B cell (primary cell): Measurements from ENCODE around the gene BCOR. TPM values are rescaled to one million over a fixed set of nuclear protein-coding genes. Genes with fewer than 3 reads are reported as not detected.

Experiments
- ATAC-seq: fragments of 200-7000 bp; cut with Tn5 transposase; one replicate; pipeline ENCODE4 v1.10.0; 2021; ENCODE audit warnings: low read depth, mild to moderate bottlenecking, moderate number of reproducible peaks, moderate library complexity
- CTCF ChIA-PET: fragments of 350-600 bp; sonication (Branson Sonifier 250); formaldehyde crosslinking; loops from one replicate; lab custom pipeline; 2021; ENCODE audit warnings: antibody characterized with exemption, inconsistent platforms; lab: Charles Lee
- POLR2A ChIA-PET: fragments of 350-600 bp; sonication (Branson Sonifier 250); formaldehyde crosslinking; loops from one replicate; lab custom pipeline; 2021; ENCODE audit warnings: antibody characterized with exemption; lab: Charles Lee
- DNase-seq: peaks from one replicate; pipeline ENCODE4 v3.0.0; 2013
- H2AFZ ChIP-seq: 2 replicates; pipeline ENCODE4 v1.6.1; 2012; ENCODE audit warnings: mild to moderate bottlenecking, low read depth, low read length; ENCODE audit not compliant: insufficient read depth, poor library complexity, severe bottlenecking
- H3K27ac ChIP-seq, 2 donors: 1 replicate in 1 of 2; 2 replicates in 1 of 2; pipeline ENCODE4 v1.5.1; 2012 to 2013; ENCODE audit warnings: low read length in 2 of 2, mild to moderate bottlenecking in 2 of 2, moderate library complexity in 1 of 2
- H3K27me3 ChIP-seq, 4 experiments: fragments of 200-600 bp in 1 of 4; sonication (generic) in 1 of 4; replicated peaks in 1 of 4; 1 replicate in 2 of 4; 2 replicates in 2 of 4; pipeline versions ENCODE4 v1.6.1 to v1.7.0; 2013 to 2016; ENCODE audit warnings: low read length in 3 of 4, mild to moderate bottlenecking in 2 of 4, mixed read lengths in 1 of 4, moderate library complexity in 1 of 4; ENCODE audit not compliant: insufficient read depth in 4 of 4, control insufficient read depth in 3 of 4; ENCODE audit errors: control extremely low read depth in 1 of 4
- H3K36me3 ChIP-seq, 2 experiments: replicated peaks in 1 of 2; 1 replicate in 1 of 2; 2 replicates in 1 of 2; pipeline versions ENCODE4 v1.6.1 to v1.7.1; 2013; ENCODE audit warnings: low read length in 1 of 2; ENCODE audit not compliant: insufficient read depth in 2 of 2, control insufficient read depth in 1 of 2; ENCODE audit errors: control extremely low read depth in 1 of 2, extremely low read depth in 1 of 2
- H3K4me1 ChIP-seq, 2 donors: fragments of 200-600 bp in 1 of 2; sonication (generic) in 1 of 2; 1 replicate in 1 of 2; 2 replicates in 1 of 2; pipeline versions ENCODE4 v1.5.1 to v1.6.1; 2013 to 2017; ENCODE audit warnings: low read length in 2 of 2; ENCODE audit not compliant: control insufficient read depth in 2 of 2, insufficient read depth in 2 of 2
- H3K4me2 ChIP-seq: replicated peaks from 2 replicates; pipeline ENCODE3; 2012; ENCODE audit warnings: mild to moderate bottlenecking, low read depth, low read length; ENCODE audit not compliant: poor library complexity, severe bottlenecking
- H3K4me3 ChIP-seq, 5 experiments: fragments of 200-600 bp in 1 of 5; sonication (generic) in 1 of 5; 1 replicate in 3 of 5; 2 replicates in 2 of 5; pipeline versions ENCODE4 v1.5.1 to v1.7.0; 2011 to 2016; ENCODE audit warnings: low read length in 4 of 5, mild to moderate bottlenecking in 4 of 5, low read depth in 2 of 5, control low read depth in 1 of 5, moderate library complexity in 1 of 5; ENCODE audit not compliant: insufficient read depth in 1 of 5; ENCODE audit errors: control extremely low read depth in 1 of 5, extremely low read depth in 1 of 5
- H3K79me2 ChIP-seq: fragments of 200-600 bp; sonication (generic); one replicate; pipeline ENCODE4 v1.6.0; 2016; ENCODE audit warnings: low read length; ENCODE audit not compliant: control insufficient read depth, insufficient read depth
- H3K9ac ChIP-seq: fragments of 200-600 bp; sonication (generic); 2 replicates; pipeline ENCODE4 v1.6.1; 2017; ENCODE audit warnings: mild to moderate bottlenecking, low read length, moderate library complexity
- H3K9me3 ChIP-seq, 3 donors: one replicate each; pipeline versions ENCODE4 v1.6.1 to v1.7.1; 2013; ENCODE audit warnings: low read length in 2 of 3; ENCODE audit not compliant: control insufficient read depth in 2 of 3, insufficient read depth in 1 of 3; ENCODE audit errors: control extremely low read depth in 1 of 3
- H4K20me1 ChIP-seq: 2 replicates; pipeline ENCODE4 v1.6.0; 2012; ENCODE audit warnings: mild to moderate bottlenecking, low read length; ENCODE audit not compliant: insufficient read depth, control insufficient read depth, poor library complexity, severe bottlenecking
- H3K27ac Mint-ChIP-seq: one replicate; pipeline ENCODE4 v1.8.0; 2021; ENCODE audit warnings: mixed read lengths
- H3K27me3 Mint-ChIP-seq: one replicate; pipeline ENCODE4 v1.8.0; 2021; ENCODE audit warnings: mixed read lengths
- H3K4me1 Mint-ChIP-seq: one replicate; pipeline ENCODE4 v1.8.0; 2021; ENCODE audit warnings: mixed read lengths
- H3K4me3 Mint-ChIP-seq: one replicate; pipeline ENCODE4 v1.8.0; 2021; ENCODE audit warnings: mixed read lengths
- H3K9me3 Mint-ChIP-seq: one replicate; pipeline ENCODE4 v1.8.0; 2022; ENCODE audit warnings: mixed read lengths; ENCODE audit not compliant: insufficient read depth
- CTCF ChIP-seq: fragments of 200-600 bp; IDR thresholded peaks from one replicate; pipeline ENCODE4 v1.8.0; 2022; ENCODE audit warnings: antibody characterized with exemption, mild to moderate bottlenecking
- EZH2 ChIP-seq: IDR thresholded peaks from 2 replicates; pipeline ENCODE4 v1.6.1; 2012; ENCODE audit warnings: borderline replicate concordance, low read depth, mild to moderate bottlenecking, moderate library complexity, low read length; ENCODE audit not compliant: insufficient read depth, poor library complexity, severe bottlenecking
- WGBS: methylation state at CpG from one replicate; pipeline ENCODE4 v1.1.5; 2013; ENCODE audit warnings: missing lambda C conversion rate; ENCODE audit not compliant: insufficient coverage; 5-methylcytosine and 5-hydroxymethylcytosine counted together
- intact Hi-C: fragments of 100-400 bp; cut with micrococcal nuclease; formaldehyde crosslinking; loops from one replicate; pipeline ENCODE4 v1.10.0; 2022
- polyA plus RNA-seq: library from polyadenylated mRNA; depleted of rRNA; stranded (reverse); fragments of >200 nt; gene quantifications from 2 replicates; pipeline ENCODE4 v1.2.3, GENCODE V29; 2012
- total RNA-seq, 2 donors: library from RNA; stranded (reverse); fragments of 120-200 nt in 1 of 2; gene quantifications; 1 replicate in 1 of 2; 2 replicates in 1 of 2; pipeline versions ENCODE4 v1.2.3 to v1.2.4, GENCODE V29; 2013 to 2022

The BCOR gene
- total and polyA plus RNA-seq, 2 donors (not counting 1 experiment from before 2014, with no cell fraction given) = 19.0 to 65.3 TPM

- peaks cover 0 to 9% (median 7%) of the 10 kb centered on the region in 3 donors for H3K9me3 ChIP-seq
- H2AFZ ChIP-seq = no peak overlapping the region
- H3K4me1 ChIP-seq = no peaks in the 10 kb centered on the region
- H3K36me3 ChIP-seq = peaks cover 2 to 84% of the 10 kb centered on the region in 2 experiments
- whole genome bisulfite sequencing = no CpG with 5 or more reads among the region's 4 CpGs
- CTCF ChIA-PET = no interaction called here
- no peak for ATAC-seq
- H3K9me3 Mint-ChIP-seq = peaks cover 2% of the 10 kb centered on the region
- H3K4me1 Mint-ChIP-seq = no peaks in the 10 kb centered on the region
- H3K4me3 Mint-ChIP-seq = no peak overlapping the region
- intact Hi-C loops = no loop called here
- H3K27ac Mint-ChIP-seq = no peak overlapping the region
- TF ChIP-seq EZH2 (no peak), CTCF (no peak)
- H3K27me3 Mint-ChIP-seq = no peaks in the 10 kb centered on the region
- H3K27me3 ChIP-seq = no peaks in the 10 kb centered on the region
- POLR2A ChIA-PET = no interaction called here
- no peaks in the 10 kb centered on the region for H3K79me2 ChIP-seq
- no peak overlapping the region for H3K4me2 ChIP-seq
- no peak overlapping the region for H3K4me3 ChIP-seq
- no peak overlapping the region for H3K27ac ChIP-seq
- H4K20me1 ChIP-seq = peaks cover 24% of the 10 kb centered on the region
- DNase-seq = no peak
- no peak overlapping the region for H3K9ac ChIP-seq
Measured at GRCh38 chrX:40056420-40056819, 41.3 kb downstream of the BCOR start.

- peaks cover 2 to 12% (median 12%) of the 10 kb centered on the region in 3 donors for H3K9me3 ChIP-seq
- DNase-seq (no peak), ATAC-seq (no peak)
- no peaks in the 10 kb centered on the region for H3K4me1 ChIP-seq
- Mint-ChIP-seq H3K9me3 (peaks cover 2% of the 10 kb centered on the region), H3K4me1 (no peaks in the 10 kb centered on the region), H3K27ac (no peak overlapping the region), H3K4me3 (no peak overlapping the region), H3K27me3 (no peaks in the 10 kb centered on the region)
- no peak overlapping the region for H3K4me2 ChIP-seq
- no peak for TF ChIP-seq EZH2
- no peak for TF ChIP-seq CTCF
- H4K20me1 ChIP-seq = peaks cover 20% of the 10 kb centered on the region
- CTCF ChIA-PET = no interaction called here
- no peak overlapping the region for H3K4me3 ChIP-seq
- peaks cover 5 to 85% of the 10 kb centered on the region in 2 experiments for H3K36me3 ChIP-seq
- no peaks in the 10 kb centered on the region for H3K79me2 ChIP-seq
- intact Hi-C loops = no loop called here
- POLR2A ChIA-PET = interaction anchor here (0.6 kb wide), 1 partner anchor 224 kb away, joined by 7 read pairs; no protein-coding TSS in a partner anchor
- H3K27ac ChIP-seq = no peak overlapping the region
- H3K27me3 ChIP-seq = no peaks in the 10 kb centered on the region
- H3K9ac ChIP-seq = no peak overlapping the region
- 92% methylated on average over 2 of the region's 6 CpGs for WGBS
- H2AFZ ChIP-seq = no peak overlapping the region
Measured at GRCh38 chrX:40055495-40055894, 42.3 kb downstream of the BCOR start.
